Measurements from ENCODE around the gene EML6.

- TF ChIP-seq BCLAF1 (IDR thresholded peaks at IDR 0.05) (no peak), GABPA (IDR thresholded peaks at IDR 0.05; ENCODE audit: low read depth) (no peak), NRF1 (conservative IDR thresholded peaks at IDR 0.05; ENCODE audit: low read depth, low read length) (no peak), MAX (IDR thresholded peaks at IDR 0.05; ENCODE audit: low read depth, low read length) (no peak), FOXK2 (IDR thresholded peaks at IDR 0.05) (no peak), CBFB (IDR thresholded peaks at IDR 0.05; ENCODE audit: low read depth) (no peak), CTCF (IDR thresholded peaks at IDR 0.05 in 2 of 3, conservative IDR thresholded peaks at IDR 0.05 in 1 of 3; ENCODE audit: control insufficient read depth in 2 of 3, extremely low read depth in 1 of 3, insufficient read depth in 1 of 3, low read depth in 3 of 3, low read length in 3 of 3) (no peak), MXI1 (IDR thresholded peaks at IDR 0.05; ENCODE audit: low read depth, low read length) (no peak), ATF2 (IDR thresholded peaks at IDR 0.05; ENCODE audit: low read length) (no peak), RELA (IDR thresholded peaks at IDR 0.05; ENCODE audit: borderline replicate concordance, partially characterized antibody) (no peak)
These were observed 294.0 kb downstream of the EML6 start for GRCh38 chr2:55017428-55017827.

Measured in GM12878 (cell line).